ENCODE measurements around the gene FCAMR.

- no peak for TF ChIP-seq CTCF (IDR thresholded peaks at IDR 0.05)
- TF ChIP-seq EP300 (IDR thresholded peaks at IDR 0.05) = no peak
Measured at GRCh38 chr1:206939841-206940587, 30.2 kb downstream of the FCAMR start.
